HEK293 (cell line): ENCODE measurements around the gene CGB2.

Source experiments
- FEZF1 ChIP-seq: fragments of 450-650 bp; formaldehyde crosslinking; IDR thresholded peaks from 2 replicates; pipeline ENCODE4 v1.5.1; 2016; ENCODE audit warnings: missing biosample characterization, missing genetic modification characterization
- KLF9 ChIP-seq: fragments of 450-650 bp; formaldehyde crosslinking; IDR thresholded peaks from 2 replicates; pipeline ENCODE4 v1.5.1; 2016; ENCODE audit warnings: missing biosample characterization, missing genetic modification characterization, low read depth
- SP3 ChIP-seq: fragments of 450-650 bp; formaldehyde crosslinking; IDR thresholded peaks from 2 replicates; pipeline ENCODE4 v1.5.1; 2016; ENCODE audit warnings: missing biosample characterization, missing genetic modification characterization
- YY1 ChIP-seq: fragments of 450-650 bp; formaldehyde crosslinking; IDR thresholded peaks from 2 replicates; pipeline ENCODE4 v1.5.1; 2018; ENCODE audit warnings: missing biosample characterization, missing genetic modification characterization
- ZBTB7A ChIP-seq: fragments of 450-650 bp; formaldehyde crosslinking; IDR thresholded peaks from 2 replicates; pipeline ENCODE4 v1.5.1; 2016; ENCODE audit warnings: low read depth, missing biosample characterization, missing genetic modification characterization
- ZEB2 ChIP-seq: fragments of 450-650 bp; formaldehyde crosslinking; IDR thresholded peaks from 2 replicates; pipeline ENCODE4 v1.5.1; 2016; ENCODE audit warnings: missing biosample characterization, missing genetic modification characterization
- ZIC2 ChIP-seq: fragments of 450-650 bp; formaldehyde crosslinking; IDR thresholded peaks from 2 replicates; pipeline ENCODE4 v1.5.1; 2016; ENCODE audit warnings: missing biosample characterization, missing genetic modification characterization
- ZNF157 ChIP-seq: fragments of 450-650 bp; formaldehyde crosslinking; IDR thresholded peaks from 2 replicates; pipeline ENCODE4 v1.5.1; 2016; ENCODE audit warnings: missing biosample characterization, missing genetic modification characterization
- ZNF211 ChIP-seq: fragments of 450-650 bp; formaldehyde crosslinking; IDR thresholded peaks from 2 replicates; pipeline ENCODE4 v1.5.1; 2016; ENCODE audit warnings: low read depth, missing biosample characterization, missing genetic modification characterization
- ZNF324 ChIP-seq: fragments of 450-650 bp; formaldehyde crosslinking; IDR thresholded peaks from 2 replicates; pipeline ENCODE4 v1.5.1; 2016; ENCODE audit warnings: missing biosample characterization, missing genetic modification characterization
- ZNF394 ChIP-seq: fragments of 450-650 bp; formaldehyde crosslinking; IDR thresholded peaks from 2 replicates; pipeline ENCODE4 v1.5.1; 2016; ENCODE audit warnings: missing biosample characterization, missing genetic modification characterization, mild to moderate bottlenecking, moderate library complexity, borderline replicate concordance
- ZNF423 ChIP-seq: fragments of 450-650 bp; formaldehyde crosslinking; IDR thresholded peaks from 2 replicates; pipeline ENCODE4 v1.5.1; 2016; ENCODE audit warnings: missing biosample characterization, missing genetic modification characterization
- ZNF433 ChIP-seq: fragments of 450-650 bp; formaldehyde crosslinking; IDR thresholded peaks from 2 replicates; pipeline ENCODE4 v1.5.1; 2016; ENCODE audit warnings: missing biosample characterization, missing genetic modification characterization, low read depth
- ZNF561 ChIP-seq: fragments of 450-650 bp; IDR thresholded peaks from 2 replicates; pipeline ENCODE4 v1.5.1; 2018; ENCODE audit warnings: missing biosample characterization, missing genetic modification characterization, borderline replicate concordance
- ZNF600 ChIP-seq: fragments of 450-650 bp; formaldehyde crosslinking; IDR thresholded peaks from 2 replicates; pipeline ENCODE4 v1.5.1; 2016; ENCODE audit warnings: missing biosample characterization, missing genetic modification characterization
- ZNF785 ChIP-seq: fragments of 450-650 bp; formaldehyde crosslinking; IDR thresholded peaks from 2 replicates; pipeline ENCODE4 v1.5.1; 2016; ENCODE audit warnings: missing biosample characterization, missing genetic modification characterization
- ZNF843 ChIP-seq: fragments of 450-650 bp; formaldehyde crosslinking; IDR thresholded peaks from 2 replicates; pipeline ENCODE4 v1.5.1; 2016; ENCODE audit warnings: missing biosample characterization, missing genetic modification characterization
- TF ChIP-seq, protein P1 (sequence below): fragments of 450-650 bp; formaldehyde crosslinking; optimal IDR thresholded peaks from 2 replicates; pipeline ENCODE3; 2016; ENCODE audit warnings: missing biosample characterization, mild to moderate bottlenecking, missing genetic modification characterization
- TF ChIP-seq, protein P2 (sequence below): fragments of 450-650 bp; formaldehyde crosslinking; IDR thresholded peaks from 2 replicates; pipeline ENCODE4 v1.5.1; 2016; ENCODE audit warnings: missing biosample characterization, missing genetic modification characterization
- TF ChIP-seq, protein P3 (sequence below): fragments of 450-650 bp; formaldehyde crosslinking; IDR thresholded peaks from 2 replicates; pipeline ENCODE4 v1.5.1; 2016; ENCODE audit warnings: missing biosample characterization, missing genetic modification characterization, borderline replicate concordance
- TF ChIP-seq, protein P4 (sequence below): fragments of 450-650 bp; formaldehyde crosslinking; IDR thresholded peaks from 2 replicates; pipeline ENCODE4 v1.5.1; 2016; ENCODE audit warnings: missing biosample characterization, missing genetic modification characterization
- TF ChIP-seq, protein P5 (sequence below): fragments of 450-650 bp; IDR thresholded peaks from 2 replicates; pipeline ENCODE4 v1.5.1; 2018; ENCODE audit warnings: missing biosample characterization, missing genetic modification characterization
- TF ChIP-seq, protein P6 (sequence below): fragments of 450-650 bp; IDR thresholded peaks from 2 replicates; pipeline ENCODE4 v1.5.1; 2018; ENCODE audit warnings: missing biosample characterization, mild to moderate bottlenecking, missing genetic modification characterization
- TF ChIP-seq, protein P7 (sequence below): fragments of 450-650 bp; formaldehyde crosslinking; conservative IDR thresholded peaks from 2 replicates; pipeline ENCODE4 v1.5.1; 2016; ENCODE audit warnings: low read depth, missing biosample characterization, missing genetic modification characterization

The CGB2 gene

DNA sequence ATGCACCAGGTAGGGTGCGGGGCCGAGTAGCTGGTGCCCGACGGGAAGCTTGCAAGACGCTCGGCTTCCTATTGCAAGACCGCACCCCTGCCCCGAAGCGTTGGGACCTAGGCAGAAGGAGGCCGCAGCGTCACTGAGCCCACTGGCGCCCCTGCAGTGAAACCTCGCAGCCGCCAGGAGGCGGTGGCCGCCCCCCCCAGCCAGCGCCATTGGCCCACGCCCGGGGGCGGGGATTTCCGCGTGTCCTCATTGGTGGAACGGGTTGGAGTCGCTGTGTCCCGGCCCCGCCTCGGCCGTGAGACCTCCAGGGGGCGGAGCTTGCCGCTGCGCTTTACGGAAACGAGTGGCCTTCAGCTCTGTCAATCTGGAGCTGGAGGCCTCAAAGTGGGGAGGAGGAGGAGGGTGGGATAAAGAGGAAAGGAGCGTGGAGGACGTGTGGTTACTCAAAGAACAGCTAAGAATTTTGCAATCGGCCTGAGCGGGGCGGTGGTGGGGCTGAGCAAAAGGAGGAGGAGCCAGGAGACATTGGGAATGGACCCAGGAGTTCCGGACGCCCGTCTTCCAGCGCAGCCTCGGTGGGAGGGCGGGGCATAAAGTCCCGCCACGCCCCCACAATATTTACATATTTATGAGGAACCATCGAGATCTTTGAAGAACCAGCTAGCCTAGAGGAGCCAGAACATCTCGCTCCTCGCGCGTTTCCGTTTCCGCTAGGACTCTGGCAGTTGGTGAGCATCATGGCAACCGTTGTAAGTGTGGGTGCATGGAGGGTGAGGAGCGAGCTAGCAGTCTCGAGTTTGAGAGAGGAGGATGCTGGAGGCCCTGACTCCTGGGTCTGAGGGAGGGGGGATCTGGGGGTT is 38.3 kb upstream of the CGB2 start, which contains the start of the genes GYS1 and RUVBL2 (continued):
- TF ChIP-seq, protein P1, sequence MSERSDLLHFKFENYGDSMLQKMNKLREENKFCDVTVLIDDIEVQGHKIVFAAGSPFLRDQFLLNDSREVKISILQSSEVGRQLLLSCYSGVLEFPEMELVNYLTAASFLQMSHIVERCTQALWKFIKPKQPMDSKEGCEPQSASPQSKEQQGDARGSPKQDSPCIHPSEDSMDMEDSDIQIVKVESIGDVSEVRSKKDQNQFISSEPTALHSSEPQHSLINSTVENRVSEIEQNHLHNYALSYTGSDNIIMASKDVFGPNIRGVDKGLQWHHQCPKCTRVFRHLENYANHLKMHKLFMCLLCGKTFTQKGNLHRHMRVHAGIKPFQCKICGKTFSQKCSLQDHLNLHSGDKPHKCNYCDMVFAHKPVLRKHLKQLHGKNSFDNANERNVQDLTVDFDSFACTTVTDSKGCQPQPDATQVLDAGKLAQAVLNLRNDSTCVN, result peak; percentile 16
- TF ChIP-seq, protein P2, sequence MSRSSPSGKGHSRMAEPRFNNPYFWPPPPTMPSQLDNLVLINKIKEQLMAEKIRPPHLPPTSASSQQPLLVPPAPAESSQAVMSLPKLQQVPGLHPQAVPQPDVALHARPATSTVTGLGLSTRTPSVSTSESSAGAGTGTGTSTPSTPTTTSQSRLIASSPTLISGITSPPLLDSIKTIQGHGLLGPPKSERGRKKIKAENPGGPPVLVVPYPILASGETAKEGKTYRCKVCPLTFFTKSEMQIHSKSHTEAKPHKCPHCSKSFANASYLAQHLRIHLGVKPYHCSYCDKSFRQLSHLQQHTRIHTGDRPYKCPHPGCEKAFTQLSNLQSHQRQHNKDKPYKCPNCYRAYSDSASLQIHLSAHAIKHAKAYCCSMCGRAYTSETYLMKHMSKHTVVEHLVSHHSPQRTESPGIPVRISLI (tag by site-specific recombination), result no peak
- no peak for TF ChIP-seq ZNF423
- TF ChIP-seq ZIC2 (tag by site-specific recombination), result peak; percentile 63
- no peak for TF ChIP-seq ZNF211
- TF ChIP-seq ZBTB7A (tag by site-specific recombination), result no peak
- TF ChIP-seq ZNF785 (tag by site-specific recombination), result peak; percentile 75; the same call in 1 of the 2 replicates
- TF ChIP-seq, protein P3, sequence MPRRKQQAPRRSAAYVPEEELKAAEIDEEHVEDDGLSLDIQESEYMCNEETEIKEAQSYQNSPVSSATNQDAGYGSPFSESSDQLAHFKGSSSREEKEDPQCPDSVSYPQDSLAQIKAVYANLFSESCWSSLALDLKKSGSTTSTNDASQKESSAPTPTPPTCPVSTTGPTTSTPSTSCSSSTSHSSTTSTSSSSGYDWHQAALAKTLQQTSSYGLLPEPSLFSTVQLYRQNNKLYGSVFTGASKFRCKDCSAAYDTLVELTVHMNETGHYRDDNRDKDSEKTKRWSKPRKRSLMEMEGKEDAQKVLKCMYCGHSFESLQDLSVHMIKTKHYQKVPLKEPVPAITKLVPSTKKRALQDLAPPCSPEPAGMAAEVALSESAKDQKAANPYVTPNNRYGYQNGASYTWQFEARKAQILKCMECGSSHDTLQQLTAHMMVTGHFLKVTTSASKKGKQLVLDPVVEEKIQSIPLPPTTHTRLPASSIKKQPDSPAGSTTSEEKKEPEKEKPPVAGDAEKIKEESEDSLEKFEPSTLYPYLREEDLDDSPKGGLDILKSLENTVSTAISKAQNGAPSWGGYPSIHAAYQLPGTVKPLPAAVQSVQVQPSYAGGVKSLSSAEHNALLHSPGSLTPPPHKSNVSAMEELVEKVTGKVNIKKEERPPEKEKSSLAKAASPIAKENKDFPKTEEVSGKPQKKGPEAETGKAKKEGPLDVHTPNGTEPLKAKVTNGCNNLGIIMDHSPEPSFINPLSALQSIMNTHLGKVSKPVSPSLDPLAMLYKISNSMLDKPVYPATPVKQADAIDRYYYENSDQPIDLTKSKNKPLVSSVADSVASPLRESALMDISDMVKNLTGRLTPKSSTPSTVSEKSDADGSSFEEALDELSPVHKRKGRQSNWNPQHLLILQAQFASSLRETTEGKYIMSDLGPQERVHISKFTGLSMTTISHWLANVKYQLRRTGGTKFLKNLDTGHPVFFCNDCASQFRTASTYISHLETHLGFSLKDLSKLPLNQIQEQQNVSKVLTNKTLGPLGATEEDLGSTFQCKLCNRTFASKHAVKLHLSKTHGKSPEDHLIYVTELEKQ (tag by site-specific recombination), result no peak
- TF ChIP-seq ZEB2 (tag by site-specific recombination), result peak; percentile 37; the same call in 1 of the 2 replicates
- TF ChIP-seq, protein P4, sequence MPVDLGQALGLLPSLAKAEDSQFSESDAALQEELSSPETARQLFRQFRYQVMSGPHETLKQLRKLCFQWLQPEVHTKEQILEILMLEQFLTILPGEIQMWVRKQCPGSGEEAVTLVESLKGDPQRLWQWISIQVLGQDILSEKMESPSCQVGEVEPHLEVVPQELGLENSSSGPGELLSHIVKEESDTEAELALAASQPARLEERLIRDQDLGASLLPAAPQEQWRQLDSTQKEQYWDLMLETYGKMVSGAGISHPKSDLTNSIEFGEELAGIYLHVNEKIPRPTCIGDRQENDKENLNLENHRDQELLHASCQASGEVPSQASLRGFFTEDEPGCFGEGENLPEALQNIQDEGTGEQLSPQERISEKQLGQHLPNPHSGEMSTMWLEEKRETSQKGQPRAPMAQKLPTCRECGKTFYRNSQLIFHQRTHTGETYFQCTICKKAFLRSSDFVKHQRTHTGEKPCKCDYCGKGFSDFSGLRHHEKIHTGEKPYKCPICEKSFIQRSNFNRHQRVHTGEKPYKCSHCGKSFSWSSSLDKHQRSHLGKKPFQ, result no peak
- TF ChIP-seq ZNF157 (tag by site-specific recombination), result no peak
- TF ChIP-seq, protein P5, sequence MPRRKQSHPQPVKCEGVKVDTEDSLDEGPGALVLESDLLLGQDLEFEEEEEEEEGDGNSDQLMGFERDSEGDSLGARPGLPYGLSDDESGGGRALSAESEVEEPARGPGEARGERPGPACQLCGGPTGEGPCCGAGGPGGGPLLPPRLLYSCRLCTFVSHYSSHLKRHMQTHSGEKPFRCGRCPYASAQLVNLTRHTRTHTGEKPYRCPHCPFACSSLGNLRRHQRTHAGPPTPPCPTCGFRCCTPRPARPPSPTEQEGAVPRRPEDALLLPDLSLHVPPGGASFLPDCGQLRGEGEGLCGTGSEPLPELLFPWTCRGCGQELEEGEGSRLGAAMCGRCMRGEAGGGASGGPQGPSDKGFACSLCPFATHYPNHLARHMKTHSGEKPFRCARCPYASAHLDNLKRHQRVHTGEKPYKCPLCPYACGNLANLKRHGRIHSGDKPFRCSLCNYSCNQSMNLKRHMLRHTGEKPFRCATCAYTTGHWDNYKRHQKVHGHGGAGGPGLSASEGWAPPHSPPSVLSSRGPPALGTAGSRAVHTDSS (tag by site-specific recombination), result peak; percentile 96
- TF ChIP-seq YY1 (tag by site-specific recombination), result no peak; the same call in 1 of the 2 replicates
- TF ChIP-seq, protein P6, sequence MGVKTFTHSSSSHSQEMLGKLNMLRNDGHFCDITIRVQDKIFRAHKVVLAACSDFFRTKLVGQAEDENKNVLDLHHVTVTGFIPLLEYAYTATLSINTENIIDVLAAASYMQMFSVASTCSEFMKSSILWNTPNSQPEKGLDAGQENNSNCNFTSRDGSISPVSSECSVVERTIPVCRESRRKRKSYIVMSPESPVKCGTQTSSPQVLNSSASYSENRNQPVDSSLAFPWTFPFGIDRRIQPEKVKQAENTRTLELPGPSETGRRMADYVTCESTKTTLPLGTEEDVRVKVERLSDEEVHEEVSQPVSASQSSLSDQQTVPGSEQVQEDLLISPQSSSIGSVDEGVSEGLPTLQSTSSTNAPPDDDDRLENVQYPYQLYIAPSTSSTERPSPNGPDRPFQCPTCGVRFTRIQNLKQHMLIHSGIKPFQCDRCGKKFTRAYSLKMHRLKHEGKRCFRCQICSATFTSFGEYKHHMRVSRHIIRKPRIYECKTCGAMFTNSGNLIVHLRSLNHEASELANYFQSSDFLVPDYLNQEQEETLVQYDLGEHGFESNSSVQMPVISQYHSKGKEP (tag by site-specific recombination), result 0 out of 2 replicates have a peak, but pooled peaks have one; percentile 43
- TF ChIP-seq ZNF433 (tag by site-specific recombination), result no peak
- TF ChIP-seq ZNF324 (tag by site-specific recombination), result peak; percentile 57; the same call in 1 of the 2 replicates
- peak; percentile 69 for TF ChIP-seq FEZF1 (tag by site-specific recombination)
- TF ChIP-seq ZNF843, result no peak; the same call in 1 of the 2 replicates
- peak; percentile 83 for TF ChIP-seq KLF9 (tag by site-specific recombination)
- peak; percentile 98 for TF ChIP-seq SP3 (tag by site-specific recombination)
- TF ChIP-seq ZNF561 (tag by site-specific recombination), result 0 out of 2 replicates have a peak, but pooled peaks have one; percentile 51
- TF ChIP-seq ZNF600 (tag by site-specific recombination), result 0 out of 2 replicates have a peak, but pooled peaks have one; percentile 17
- TF ChIP-seq, protein P7, sequence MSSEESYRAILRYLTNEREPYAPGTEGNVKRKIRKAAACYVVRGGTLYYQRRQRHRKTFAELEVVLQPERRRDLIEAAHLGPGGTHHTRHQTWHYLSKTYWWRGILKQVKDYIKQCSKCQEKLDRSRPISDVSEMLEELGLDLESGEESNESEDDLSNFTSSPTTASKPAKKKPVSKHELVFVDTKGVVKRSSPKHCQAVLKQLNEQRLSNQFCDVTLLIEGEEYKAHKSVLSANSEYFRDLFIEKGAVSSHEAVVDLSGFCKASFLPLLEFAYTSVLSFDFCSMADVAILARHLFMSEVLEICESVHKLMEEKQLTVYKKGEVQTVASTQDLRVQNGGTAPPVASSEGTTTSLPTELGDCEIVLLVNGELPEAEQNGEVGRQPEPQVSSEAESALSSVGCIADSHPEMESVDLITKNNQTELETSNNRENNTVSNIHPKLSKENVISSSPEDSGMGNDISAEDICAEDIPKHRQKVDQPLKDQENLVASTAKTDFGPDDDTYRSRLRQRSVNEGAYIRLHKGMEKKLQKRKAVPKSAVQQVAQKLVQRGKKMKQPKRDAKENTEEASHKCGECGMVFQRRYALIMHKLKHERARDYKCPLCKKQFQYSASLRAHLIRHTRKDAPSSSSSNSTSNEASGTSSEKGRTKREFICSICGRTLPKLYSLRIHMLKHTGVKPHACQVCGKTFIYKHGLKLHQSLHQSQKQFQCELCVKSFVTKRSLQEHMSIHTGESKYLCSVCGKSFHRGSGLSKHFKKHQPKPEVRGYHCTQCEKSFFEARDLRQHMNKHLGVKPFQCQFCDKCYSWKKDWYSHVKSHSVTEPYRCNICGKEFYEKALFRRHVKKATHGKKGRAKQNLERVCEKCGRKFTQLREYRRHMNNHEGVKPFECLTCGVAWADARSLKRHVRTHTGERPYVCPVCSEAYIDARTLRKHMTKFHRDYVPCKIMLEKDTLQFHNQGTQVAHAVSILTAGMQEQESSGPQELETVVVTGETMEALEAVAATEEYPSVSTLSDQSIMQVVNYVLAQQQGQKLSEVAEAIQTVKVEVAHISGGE (tag by site-specific recombination), result peak; percentile 86
- TF ChIP-seq ZNF394 (tag by site-specific recombination), result 0 out of 2 replicates have a peak, but pooled peaks have one; percentile 27
